Ovary (tissue), 3 donors: ENCODE results near the gene TCF12.

Experiments
- EP300 ChIP-seq: sonication (generic); formaldehyde crosslinking; IDR thresholded peaks from one replicate; pipeline ENCODE4 v1.6.1; 2017; ENCODE audit warnings: antibody characterized with exemption
- POLR2A ChIP-seq: fragments of 450-650 bp; IDR thresholded peaks from one replicate; pipeline ENCODE4 v1.6.1; 2017; ENCODE audit warnings: antibody characterized with exemption, mild to moderate bottlenecking, moderate library complexity
- TF ChIP-seq, protein P1 (sequence below), 3 donors: fragments of 450-650 bp in 2 of 3; fragments of 200-600 bp in 1 of 3; IDR thresholded peaks; one replicate each; pipeline versions ENCODE4 v1.5.1 to v1.8.0; 2016 to 2022; ENCODE audit warnings: antibody characterized with exemption in 3 of 3, mild to moderate bottlenecking in 1 of 3
- donor health status: DM: no; HTN: no; CAD: no.

DNA sequence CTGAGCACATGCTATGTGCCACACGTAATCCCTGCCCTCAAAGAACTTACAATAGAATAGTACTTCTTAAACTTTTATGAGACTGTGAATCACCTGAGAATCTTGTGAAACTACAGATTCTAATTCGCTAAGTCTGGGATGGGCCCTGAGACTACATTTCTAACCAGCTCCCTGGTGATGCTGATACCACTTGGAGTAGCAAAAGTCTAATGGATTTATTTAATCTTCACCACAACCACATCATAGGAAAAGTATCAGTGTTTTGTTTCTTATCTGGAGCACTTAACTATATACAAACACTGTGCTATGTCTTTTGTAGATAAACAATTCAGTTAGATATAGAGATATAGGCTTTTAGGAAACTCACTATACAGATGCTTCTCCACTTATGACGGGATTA lies 23.8 kb upstream of the TCF12 start:
- TF ChIP-seq POLR2A (no peak), EP300 (no peak)
- TF ChIP-seq, protein P1, sequence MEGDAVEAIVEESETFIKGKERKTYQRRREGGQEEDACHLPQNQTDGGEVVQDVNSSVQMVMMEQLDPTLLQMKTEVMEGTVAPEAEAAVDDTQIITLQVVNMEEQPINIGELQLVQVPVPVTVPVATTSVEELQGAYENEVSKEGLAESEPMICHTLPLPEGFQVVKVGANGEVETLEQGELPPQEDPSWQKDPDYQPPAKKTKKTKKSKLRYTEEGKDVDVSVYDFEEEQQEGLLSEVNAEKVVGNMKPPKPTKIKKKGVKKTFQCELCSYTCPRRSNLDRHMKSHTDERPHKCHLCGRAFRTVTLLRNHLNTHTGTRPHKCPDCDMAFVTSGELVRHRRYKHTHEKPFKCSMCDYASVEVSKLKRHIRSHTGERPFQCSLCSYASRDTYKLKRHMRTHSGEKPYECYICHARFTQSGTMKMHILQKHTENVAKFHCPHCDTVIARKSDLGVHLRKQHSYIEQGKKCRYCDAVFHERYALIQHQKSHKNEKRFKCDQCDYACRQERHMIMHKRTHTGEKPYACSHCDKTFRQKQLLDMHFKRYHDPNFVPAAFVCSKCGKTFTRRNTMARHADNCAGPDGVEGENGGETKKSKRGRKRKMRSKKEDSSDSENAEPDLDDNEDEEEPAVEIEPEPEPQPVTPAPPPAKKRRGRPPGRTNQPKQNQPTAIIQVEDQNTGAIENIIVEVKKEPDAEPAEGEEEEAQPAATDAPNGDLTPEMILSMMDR (IDR thresholded peaks at IDR 0.05) = no peak
